Endothelial cell of umbilical vein (primary cell): ENCODE results near the gene BTBD2. TPM values are rescaled to one million over a fixed set of nuclear protein-coding genes. Genes with fewer than 3 reads are reported as not detected.

Source experiments
- BruUV-seq: library from RNA; stranded (reverse); fragments of 400-500 nt; replicated peaks from 2 replicates; lab custom pipeline; 2021; lab: Mats Ljungman, UMichigan
- CTCF ChIA-PET: fragments of 300-600, 350-600 bp; sonication (Branson Sonifier 250); formaldehyde crosslinking; loops from one replicate; lab custom pipeline; 2021; ENCODE audit warnings: antibody characterized with exemption, inconsistent platforms; lab: Charles Lee
- POLR2A ChIA-PET: fragments of 300-600, 350-600 bp; sonication (Branson Sonifier 250); formaldehyde crosslinking; loops from one replicate; lab custom pipeline; 2021; ENCODE audit warnings: antibody characterized with exemption, inconsistent platforms; lab: Charles Lee
- DNase-seq: peaks from one replicate; pipeline ENCODE4 v3.0.0-alpha.2; 2011; ENCODE audit warnings: low read depth, low spot score
- FAIRE-seq: peaks from 2 replicates; lab custom pipeline; 2011; peaks lifted over from hg19 to GRCh38; lab: Jason Lieb, UNC
- H2AFZ ChIP-seq: 2 replicates; pipeline ENCODE4 v1.6.0; 2012; ENCODE audit warnings: low read depth, low read length, control low read depth, inconsistent platforms
- H3K27ac ChIP-seq: 2 replicates; pipeline ENCODE4 v1.5.1; 2011; ENCODE audit warnings: low read depth, mild to moderate bottlenecking, control low read depth, low read length, moderate library complexity; ENCODE audit not compliant: insufficient read depth
- H3K27me3 ChIP-seq, 2 experiments: 2 replicates each; pipeline versions ENCODE4 v1.6.0 to v1.6.1; 2011; ENCODE audit warnings: low read length in 2 of 2, mixed read lengths in 1 of 2; ENCODE audit not compliant: control insufficient read depth in 2 of 2, insufficient read depth in 2 of 2
- H3K36me3 ChIP-seq, 2 experiments: 2 replicates in 1 of 2; 3 replicates in 1 of 2; pipeline ENCODE4 v1.5.1; 2011; ENCODE audit warnings: low read length in 2 of 2, mild to moderate bottlenecking in 1 of 2, moderate library complexity in 1 of 2; ENCODE audit not compliant: control insufficient read depth in 2 of 2, insufficient read depth in 2 of 2; ENCODE audit errors: extremely low read depth in 1 of 2
- H3K4me1 ChIP-seq: 3 replicates; pipeline ENCODE4 v1.5.1; 2011; ENCODE audit warnings: mild to moderate bottlenecking, low read length; ENCODE audit not compliant: control insufficient read depth, insufficient read depth; ENCODE audit errors: extremely low read depth
- H3K4me2 ChIP-seq: 2 replicates; pipeline ENCODE4 v1.6.1; 2011; ENCODE audit warnings: low read length, control low read depth, mixed read lengths; ENCODE audit not compliant: insufficient read depth
- H3K4me3 ChIP-seq, 3 experiments: fragments of 200-600 bp in 1 of 3; sonication (generic), shearing (Covaris generic) in 1 of 3; replicated peaks in 1 of 3; 2 replicates each; pipeline ENCODE4 v1.5.1; 2011 to 2016; ENCODE audit warnings: control low read depth in 3 of 3, low read length in 3 of 3, mild to moderate bottlenecking in 2 of 3, inconsistent platforms in 1 of 3, low read depth in 1 of 3, moderate library complexity in 1 of 3; ENCODE audit not compliant: insufficient read depth in 1 of 3
- H3K79me2 ChIP-seq: 2 replicates; pipeline ENCODE4 v1.6.0; 2012; ENCODE audit warnings: low read length, inconsistent platforms; ENCODE audit not compliant: control insufficient read depth, insufficient read depth
- H3K9ac ChIP-seq: replicated peaks from 2 replicates; pipeline ENCODE3; 2011; ENCODE audit warnings: low read length, control low read depth; ENCODE audit not compliant: insufficient read depth; ENCODE audit errors: extremely low read depth
- H3K9me1 ChIP-seq: replicated peaks from 3 replicates; pipeline ENCODE4 v1.6.0; 2011; ENCODE audit warnings: mild to moderate bottlenecking, low read length; ENCODE audit not compliant: control insufficient read depth, insufficient read depth; ENCODE audit errors: extremely low read depth
- H3K9me3 ChIP-seq: replicated peaks from 2 replicates; pipeline ENCODE4 v1.5.1; 2012; ENCODE audit warnings: low read length, inconsistent platforms; ENCODE audit not compliant: control insufficient read depth, insufficient read depth
- H4K20me1 ChIP-seq: replicated peaks from 2 replicates; pipeline ENCODE3; 2011; ENCODE audit warnings: mild to moderate bottlenecking, low read length; ENCODE audit not compliant: control insufficient read depth, insufficient read depth; ENCODE audit errors: extremely low read depth
- CTCF ChIP-seq, 2 donors: IDR thresholded peaks; 1 replicate in 1 of 2; 2 replicates in 1 of 2; pipeline ENCODE4 v1.5.1; 2011; ENCODE audit warnings: low read length in 2 of 2, mild to moderate bottlenecking in 2 of 2, moderate library complexity in 2 of 2, control low read depth in 1 of 2, inconsistent platforms in 1 of 2, low read depth in 1 of 2; ENCODE audit not compliant: insufficient read depth in 1 of 2; ENCODE audit errors: extremely low read depth in 1 of 2
- FOS ChIP-seq: IDR thresholded peaks from 2 replicates; pipeline ENCODE4 v1.6.1; 2011; ENCODE audit warnings: mild to moderate bottlenecking, low read length, moderate library complexity, borderline replicate concordance; ENCODE audit not compliant: insufficient read depth
- GATA2 ChIP-seq: IDR thresholded peaks from 2 replicates; pipeline ENCODE4 v1.7.0; 2011; ENCODE audit warnings: low read depth, mild to moderate bottlenecking, moderate library complexity, mixed read lengths, low read length; ENCODE audit not compliant: insufficient read length, insufficient read depth
- JUN ChIP-seq: IDR thresholded peaks from 2 replicates; pipeline ENCODE4 v1.6.1; 2011; ENCODE audit warnings: borderline replicate concordance, low read depth; ENCODE audit not compliant: insufficient read length, insufficient read depth
- MYC ChIP-seq: IDR thresholded peaks from one replicate; pipeline ENCODE4 v1.6.1; 2011; ENCODE audit warnings: mild to moderate bottlenecking, low read depth, low read length
- POLR2A ChIP-seq: IDR thresholded peaks from 2 replicates; pipeline ENCODE4 v1.6.1; 2012; ENCODE audit warnings: low read depth, mild to moderate bottlenecking, control low read depth, low read length
- dilution Hi-C: fragments of 300-500 bp; cut with MboI; formaldehyde crosslinking; loops from one replicate; pipeline ENCODE4 v1.15.0; 2019; ENCODE audit warnings: low sequenced_read_pairs; ENCODE audit not compliant: extremely low pct_ligation_motif_present
- intact Hi-C: fragments of 100-400 bp; cut with micrococcal nuclease; formaldehyde crosslinking; loops from one replicate; pipeline ENCODE4 v1.10.0; 2022
- polyA plus RNA-seq, 4 experiments: library from polyadenylated mRNA; depleted of rRNA in 3 of 4; stranded (reverse) in 3 of 4; unstranded in 1 of 4; fragments of >200 nt; gene quantifications; 2 replicates each; pipeline versions ENCODE4 v1.2.1 to v1.2.3, GENCODE V29; 2011 to 2012; ENCODE audit warnings: missing spikeins in 1 of 4
- total RNA-seq: library from RNA; stranded (reverse); gene quantifications from 2 replicates; pipeline ENCODE4 v1.2.3, GENCODE V29; 2021

BTBD2 gene
- total and polyA plus RNA-seq, 2 donors (not counting 3 experiments of a cell fraction or from before 2014, with no cell fraction given), result 59.2 to 78.2 TPM

DNA sequence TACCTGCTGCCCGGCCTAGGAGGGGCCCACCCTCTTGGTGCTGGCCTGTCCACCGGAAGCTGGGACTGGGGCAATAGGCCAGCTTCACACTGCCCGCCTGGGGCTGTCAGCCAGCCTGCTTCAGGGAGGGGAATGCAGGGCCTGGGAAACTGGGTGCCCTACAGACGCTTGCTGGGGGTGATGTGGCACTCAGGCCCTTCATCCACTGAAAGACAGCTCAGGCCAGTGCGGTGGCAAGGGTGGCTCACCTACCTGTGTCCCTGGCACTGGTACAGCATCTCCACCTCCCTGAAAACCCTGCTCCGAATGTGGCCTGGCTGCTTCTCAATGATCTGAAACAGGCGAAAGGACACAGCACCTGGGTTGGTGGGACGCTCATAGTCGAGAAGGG lies 27.7 kb upstream of the BTBD2 start:
- BruUV-seq, result no TSS peak
- Histone ChIP-seq H3K36me3 (peaks cover 4 to 56% of the 10 kb centered on the region in 2 experiments), H2AFZ (no peak overlapping the region), H3K27ac (no peak overlapping the region), H3K4me3 (no peak overlapping the region), H3K9me3 (no peaks in the 10 kb centered on the region), H3K79me2 (peaks cover 25% of the 10 kb centered on the region), H3K4me1 (peaks cover 28% of the 10 kb centered on the region), H3K4me2 (no peak overlapping the region), H3K9ac (no peak overlapping the region), H3K27me3 (no peaks in the 10 kb centered on the region), H3K9me1 (no peaks in the 10 kb centered on the region), H4K20me1 (no peaks in the 10 kb centered on the region)
- TF ChIP-seq CTCF (IDR thresholded peaks at IDR 0.05; ENCODE audit: extremely low read depth in 1 of 2, insufficient read depth in 1 of 2, low read depth in 1 of 2, low read length in 2 of 2), result no peak
- no peak for TF ChIP-seq MYC
- TF ChIP-seq POLR2A, result no peak
- TF ChIP-seq GATA2, result no peak
- TF ChIP-seq FOS, result no peak
- no peak for TF ChIP-seq JUN
- FAIRE-seq (no peak), DNase-seq (no peak)
- POLR2A ChIA-PET, result no interaction called here
- dilution Hi-C loops (no loop called here), intact Hi-C loops (no loop called here)
- CTCF ChIA-PET, result no interaction called here
